ENCODE measurements around the gene SLC39A3. TPM values are rescaled to one million over a fixed set of nuclear protein-coding genes. Genes with fewer than 3 reads are reported as not detected.

SLC39A3 gene, protein sequence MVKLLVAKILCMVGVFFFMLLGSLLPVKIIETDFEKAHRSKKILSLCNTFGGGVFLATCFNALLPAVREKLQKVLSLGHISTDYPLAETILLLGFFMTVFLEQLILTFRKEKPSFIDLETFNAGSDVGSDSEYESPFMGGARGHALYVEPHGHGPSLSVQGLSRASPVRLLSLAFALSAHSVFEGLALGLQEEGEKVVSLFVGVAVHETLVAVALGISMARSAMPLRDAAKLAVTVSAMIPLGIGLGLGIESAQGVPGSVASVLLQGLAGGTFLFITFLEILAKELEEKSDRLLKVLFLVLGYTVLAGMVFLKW
- total RNA-seq (2022; extraction: Qiagen RNA extraction; ENCODE audit: low read depth): 23.2 to 31.3 TPM (median 29.2 TPM) in 5 replicates

DNA sequence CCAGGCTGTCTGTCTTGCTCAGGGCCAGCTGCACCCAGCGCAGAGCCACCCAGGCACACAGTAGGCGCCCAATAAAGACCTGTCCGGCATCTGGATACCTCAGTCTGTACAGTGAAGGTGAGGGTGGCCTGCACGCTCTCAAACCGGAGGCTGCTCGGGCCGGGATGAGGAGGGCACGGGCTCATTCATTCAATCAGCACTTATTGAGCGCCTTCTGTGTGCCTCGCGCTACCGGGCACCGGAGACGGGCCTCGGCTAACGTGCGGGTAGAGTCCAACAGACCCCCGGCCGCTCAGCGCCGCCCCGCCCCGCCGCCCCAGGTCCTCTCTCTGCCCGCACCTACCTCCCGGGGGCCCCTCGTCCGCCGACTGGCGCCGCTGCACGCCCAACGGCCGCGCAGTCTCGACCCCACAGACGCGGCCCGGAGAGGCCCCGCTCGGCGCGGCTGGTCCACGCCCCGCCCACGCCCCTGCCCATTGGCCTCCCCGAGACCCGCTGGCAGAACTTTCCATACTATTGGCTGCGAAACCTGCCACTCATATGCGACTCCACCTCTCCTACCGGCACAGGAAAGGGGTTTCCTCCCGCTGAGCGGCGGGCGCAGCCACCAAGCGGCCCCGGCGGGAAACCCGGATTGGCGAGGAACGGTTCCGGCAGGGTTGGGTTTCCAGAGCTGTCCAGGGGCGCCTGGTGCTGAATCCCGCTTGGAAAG is at the start of gene SLC39A3:
Gene SLC39A3 (minus strand): TSS at position 416 of the 712 bp plus-strand sequence. CDS start 2,760 bp downstream, outside the sequence.

GRCh38 chr19:2785244-2785997 is 45.6 kb upstream of the SLC39A3 start, which contains the start of gene THOP1:
THOP1 (plus strand) TSS chr19:2785503; CDS start chr19:2785663, 160 bp downstream.

DNA sequence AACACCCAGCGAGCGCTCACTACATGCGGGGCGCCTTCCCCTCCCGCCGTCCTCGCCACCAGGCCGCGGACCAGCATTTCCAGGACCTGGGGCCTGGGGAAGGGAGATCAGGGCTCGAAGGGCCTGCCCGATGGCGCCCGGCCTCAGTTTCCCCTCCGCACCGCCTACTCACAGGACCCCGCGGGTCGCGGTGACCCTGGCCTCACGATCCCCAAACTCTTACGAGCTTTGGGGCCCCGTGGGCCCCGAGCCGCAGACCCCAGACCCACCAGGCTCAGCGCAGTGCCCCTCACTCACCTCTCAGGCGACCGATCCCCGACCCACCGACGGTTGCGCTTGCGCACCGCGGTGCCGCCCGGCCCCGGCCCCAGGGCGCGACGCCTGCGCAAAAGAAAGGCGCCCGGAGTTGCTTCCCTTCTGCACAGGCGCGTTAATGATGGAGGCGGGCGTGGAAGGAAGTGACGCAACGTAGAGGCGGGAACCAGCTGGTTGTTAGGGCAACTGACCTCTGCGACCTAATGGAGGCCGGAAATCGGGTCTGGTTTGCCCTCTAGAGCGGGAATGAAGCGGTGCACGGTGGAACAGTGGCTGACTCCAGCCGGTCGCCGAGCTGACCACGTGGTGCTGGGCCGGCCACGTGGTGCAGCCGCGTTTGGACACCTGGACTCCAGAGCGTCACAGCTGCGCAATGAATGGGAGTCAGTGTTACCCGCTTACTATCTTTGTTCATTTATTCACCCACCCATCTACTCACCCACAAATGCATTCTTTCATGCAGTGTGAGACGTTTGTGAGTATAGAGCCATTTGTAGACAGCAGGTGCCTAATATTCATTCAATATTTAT is 43.3 kb upstream of the SLC39A3 start, which contains the start of gene SGTA:
Gene SGTA (minus strand): TSS at position 338 of the 845 bp plus-strand sequence. CDS start 14,205 bp downstream, outside the sequence.

GRCh38 chr19:2720777-2721569 is 18.8 kb downstream of the SLC39A3 start, which contains the start of gene DIRAS1:
DIRAS1 (minus strand) TSS chr19:2721372; CDS start chr19:2717806, 3,566 bp downstream.

GRCh38 chr19:2702170-2703076 is 37.4 kb downstream of the SLC39A3 start, which contains the start of gene GNG7:
GNG7 (minus strand) TSS chr19:2702694; CDS start chr19:2520688, 182,006 bp downstream.

Other genes starting within 250 kb of the SLC39A3 start
- gene GNG7, start 37.3 kb downstream of the SLC39A3 start, total RNA-seq (2022; extraction: Qiagen RNA extraction; ENCODE audit: low read depth): 0.05 to 0.08 TPM (median 0.06 TPM) in 4 of 5 replicates, not detected in the other
- 3.3 to 4.2 TPM (median 3.7 TPM) in 5 replicates for gene DIRAS1, start 18.6 kb downstream of the SLC39A3 start, total RNA-seq (2022; extraction: Qiagen RNA extraction; ENCODE audit: low read depth)
- 56.7 to 79.5 TPM (median 71.6 TPM) in 5 replicates for gene SGTA, start 43.3 kb upstream of the SLC39A3 start, total RNA-seq (2022; extraction: Qiagen RNA extraction; ENCODE audit: low read depth)
- 77.2 to 103 TPM (median 95.6 TPM) in 5 replicates for gene THOP1, start 45.5 kb upstream of the SLC39A3 start, total RNA-seq (2022; extraction: Qiagen RNA extraction; ENCODE audit: low read depth)
- gene ZNF554, start 79.9 kb upstream of the SLC39A3 start, total RNA-seq (2022; extraction: Qiagen RNA extraction; ENCODE audit: low read depth): 0.71 to 1.1 TPM (median 0.80 TPM) in 5 replicates
- gene ZNF555, start 101.5 kb upstream of the SLC39A3 start, total RNA-seq (2022; extraction: Qiagen RNA extraction; ENCODE audit: low read depth): 1.2 to 2.8 TPM (median 2.3 TPM) in 5 replicates
- gene ZNF556, start 127.3 kb upstream of the SLC39A3 start, total RNA-seq (2022; extraction: Qiagen RNA extraction; ENCODE audit: low read depth): 0.05 to 0.40 TPM (median 0.06 TPM) in 3 of 5 replicates, not detected in the others
- 2.1 to 2.9 TPM (median 2.8 TPM) in 5 replicates for gene ZNF57, start 160.9 kb upstream of the SLC39A3 start, total RNA-seq (2022; extraction: Qiagen RNA extraction; ENCODE audit: low read depth)
- gene ZNF77, start 205.0 kb upstream of the SLC39A3 start, total RNA-seq (2022; extraction: Qiagen RNA extraction; ENCODE audit: low read depth): 1.6 to 2.4 TPM (median 2.0 TPM) in 5 replicates
- gene TLE6, start 237.5 kb upstream of the SLC39A3 start, total RNA-seq (2022; extraction: Qiagen RNA extraction; ENCODE audit: low read depth): 3.5 to 8.1 TPM (median 5.5 TPM) in 5 replicates

Measured in A549 treated with GW870086 at 1 μM for 4 hours (cell line).